ENCODE measurements around the gene HEATR1.

GRCh38 chr1:236509647-236510401 is 94.5 kb downstream of the HEATR1 start:
- TF ChIP-seq, protein P1, sequence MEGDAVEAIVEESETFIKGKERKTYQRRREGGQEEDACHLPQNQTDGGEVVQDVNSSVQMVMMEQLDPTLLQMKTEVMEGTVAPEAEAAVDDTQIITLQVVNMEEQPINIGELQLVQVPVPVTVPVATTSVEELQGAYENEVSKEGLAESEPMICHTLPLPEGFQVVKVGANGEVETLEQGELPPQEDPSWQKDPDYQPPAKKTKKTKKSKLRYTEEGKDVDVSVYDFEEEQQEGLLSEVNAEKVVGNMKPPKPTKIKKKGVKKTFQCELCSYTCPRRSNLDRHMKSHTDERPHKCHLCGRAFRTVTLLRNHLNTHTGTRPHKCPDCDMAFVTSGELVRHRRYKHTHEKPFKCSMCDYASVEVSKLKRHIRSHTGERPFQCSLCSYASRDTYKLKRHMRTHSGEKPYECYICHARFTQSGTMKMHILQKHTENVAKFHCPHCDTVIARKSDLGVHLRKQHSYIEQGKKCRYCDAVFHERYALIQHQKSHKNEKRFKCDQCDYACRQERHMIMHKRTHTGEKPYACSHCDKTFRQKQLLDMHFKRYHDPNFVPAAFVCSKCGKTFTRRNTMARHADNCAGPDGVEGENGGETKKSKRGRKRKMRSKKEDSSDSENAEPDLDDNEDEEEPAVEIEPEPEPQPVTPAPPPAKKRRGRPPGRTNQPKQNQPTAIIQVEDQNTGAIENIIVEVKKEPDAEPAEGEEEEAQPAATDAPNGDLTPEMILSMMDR (conservative IDR thresholded peaks at IDR 0.05; ENCODE audit: low read length): no peak
- TF ChIP-seq EZH2phosphoT487 (IDR thresholded peaks at IDR 0.05; ENCODE audit: borderline replicate concordance, low read depth, low read length): no peak
